ENCODE measurements around the gene ANKZF1.

Gene ANKZF1

DNA sequence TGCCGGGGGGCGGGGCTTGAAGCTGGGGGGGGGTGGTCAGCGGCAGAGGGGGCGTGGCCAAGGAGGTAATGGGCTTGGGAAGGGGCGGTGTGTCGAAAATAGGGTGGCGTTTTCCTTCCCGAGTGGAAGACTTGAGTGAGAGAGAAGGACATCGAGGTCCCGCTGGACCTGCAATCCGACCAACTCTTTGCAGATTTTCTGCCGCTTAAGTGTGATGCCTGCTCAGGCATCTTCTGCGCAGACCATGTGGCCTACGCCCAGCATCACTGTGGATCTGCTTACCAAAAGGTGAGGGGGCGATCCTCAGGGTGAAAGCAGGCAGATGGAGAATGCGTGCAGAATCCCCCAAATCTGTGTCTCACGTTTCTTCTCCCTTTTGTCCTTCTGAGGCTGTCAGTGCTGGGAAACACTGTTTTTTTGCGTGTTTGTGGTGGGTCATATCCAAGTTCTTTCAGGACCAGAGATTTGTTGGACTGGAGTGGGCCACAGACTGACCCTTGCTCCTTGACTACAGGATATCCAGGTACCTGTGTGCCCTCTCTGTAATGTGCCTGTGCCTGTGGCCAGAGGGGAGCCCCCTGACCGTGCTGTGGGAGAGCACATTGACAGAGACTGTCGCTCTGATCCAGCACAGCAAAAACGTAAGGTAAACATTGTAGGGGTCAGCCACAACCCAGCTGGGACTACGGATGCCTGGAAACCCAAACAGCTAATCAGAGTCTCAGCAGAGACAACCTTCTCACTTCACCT lies 22.3 kb upstream of the ANKZF1 start:
- no peak for DNase-seq (ENCODE audit: low read depth in 2 of 2)

DNA sequence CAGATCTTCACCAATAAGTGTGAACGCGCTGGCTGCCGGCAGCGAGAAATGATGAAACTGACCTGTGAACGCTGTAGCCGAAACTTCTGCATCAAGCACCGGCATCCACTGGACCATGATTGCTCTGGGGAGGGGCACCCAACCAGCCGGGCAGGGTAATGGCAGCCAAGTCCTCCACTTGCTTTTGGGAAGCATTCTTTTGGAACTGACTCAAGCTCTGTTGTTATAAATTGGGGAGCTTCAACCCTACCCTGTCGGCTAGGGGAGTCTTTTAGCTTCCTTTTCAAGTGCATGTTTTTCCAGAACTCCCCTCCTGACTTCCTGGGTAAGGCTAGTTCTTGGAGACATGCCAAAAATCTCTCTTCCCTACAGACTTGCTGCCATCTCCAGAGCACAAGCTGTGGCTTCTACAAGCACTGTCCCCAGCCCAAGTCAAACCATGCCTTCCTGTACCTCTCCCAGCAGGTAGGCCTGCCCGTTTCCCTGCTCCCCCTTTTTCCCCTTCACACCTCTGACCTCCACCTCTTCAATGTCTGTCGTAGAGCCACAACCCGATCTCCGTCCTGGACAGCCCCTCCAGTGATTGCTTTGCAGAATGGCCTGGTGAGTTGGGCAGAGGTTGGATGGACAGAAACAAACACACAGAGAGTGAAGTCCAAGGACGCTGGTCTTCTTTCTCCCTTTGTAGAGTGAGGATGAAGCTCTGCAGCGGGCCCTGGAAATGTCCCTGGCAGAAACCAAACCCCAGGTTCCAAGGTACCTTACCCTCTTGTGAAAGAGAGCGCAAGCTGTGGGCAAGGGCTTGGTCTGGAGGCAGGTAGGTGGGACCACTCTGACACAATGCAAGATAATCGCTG lies 21.5 kb upstream of the ANKZF1 start:
- DNase-seq (ENCODE audit: low read depth in 2 of 2) = no peak

DNA sequence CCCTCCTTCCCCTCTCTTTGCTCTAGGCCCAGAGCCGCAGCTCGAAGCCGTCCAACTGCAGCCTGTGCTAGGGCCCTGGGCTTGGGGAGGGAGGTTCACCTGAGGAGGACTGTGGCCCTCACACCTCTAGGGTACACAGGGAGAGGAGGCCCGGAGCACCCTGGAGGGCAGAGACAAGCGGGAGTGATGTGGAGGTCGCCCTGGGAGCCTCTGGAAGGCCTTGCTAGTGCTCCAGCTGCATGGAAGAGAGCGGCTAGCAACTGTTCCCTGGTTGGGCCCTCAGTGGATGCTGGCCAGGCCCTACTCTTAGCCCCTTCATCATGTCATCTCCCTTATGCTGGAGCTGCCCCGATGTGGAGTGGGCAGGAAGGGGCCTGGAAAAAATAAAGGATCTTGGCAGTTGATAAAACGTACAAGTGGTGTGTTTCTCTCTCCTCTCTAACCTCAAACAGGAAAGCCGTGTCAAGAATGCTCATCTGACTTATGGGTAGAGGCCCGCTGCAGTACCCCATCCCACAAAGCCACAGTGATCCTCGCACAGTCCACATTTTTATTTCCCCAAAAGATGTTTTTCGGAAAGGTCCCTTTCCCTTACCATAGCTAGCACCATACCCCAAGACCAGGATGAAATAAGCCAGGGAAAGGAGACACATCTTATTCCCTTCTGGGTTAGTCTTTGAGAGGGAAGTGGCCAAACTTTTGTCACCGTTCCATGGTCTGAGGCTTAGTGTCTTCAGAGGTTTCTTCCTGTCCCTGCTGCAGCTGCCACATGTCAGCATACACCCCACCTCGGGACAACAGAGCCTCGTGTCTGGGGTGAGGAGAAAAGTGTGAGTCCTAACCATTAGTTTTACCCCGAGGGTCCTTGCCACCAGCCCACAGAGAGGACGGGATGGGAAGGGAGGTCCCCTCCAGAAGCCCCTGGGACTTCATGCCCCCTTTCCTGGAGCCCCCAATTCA lies 20.1 kb upstream of the ANKZF1 start:
- no peak for DNase-seq (ENCODE audit: low read depth in 2 of 2)

DNA sequence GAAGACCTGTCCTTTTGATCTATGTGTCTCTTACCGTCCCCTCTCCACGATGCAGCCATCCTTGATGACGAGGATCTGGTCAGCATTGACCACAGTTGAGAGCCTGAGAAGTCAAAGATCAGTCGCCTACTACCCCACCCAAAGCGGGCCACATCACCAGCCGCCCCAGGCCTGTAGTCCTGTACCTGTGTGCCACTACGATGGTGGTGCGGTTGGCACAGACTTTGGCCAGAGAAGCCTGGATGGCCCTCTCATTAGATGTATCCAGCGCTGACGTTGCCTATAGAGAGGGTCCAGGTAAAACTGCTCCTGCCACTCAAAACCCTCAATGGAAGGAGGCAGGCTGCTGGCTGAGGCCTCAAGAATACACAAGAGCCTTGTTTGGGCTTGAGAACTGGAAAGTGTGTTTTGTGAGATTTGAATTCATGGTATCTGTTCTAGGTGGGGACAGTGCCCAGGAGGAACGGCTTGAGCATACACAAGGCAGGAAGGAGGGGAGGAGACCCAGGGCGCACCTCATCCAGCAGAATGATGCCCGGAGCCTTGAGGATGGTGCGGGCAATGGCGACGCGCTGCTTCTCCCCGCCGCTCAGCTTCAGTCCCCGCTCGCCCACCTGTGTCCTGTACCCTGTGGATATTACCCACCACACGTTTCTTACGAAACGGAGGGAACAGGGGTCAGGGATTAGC lies 19.3 kb upstream of the ANKZF1 start:
- no peak for DNase-seq (ENCODE audit: low read depth in 2 of 2)

DNA sequence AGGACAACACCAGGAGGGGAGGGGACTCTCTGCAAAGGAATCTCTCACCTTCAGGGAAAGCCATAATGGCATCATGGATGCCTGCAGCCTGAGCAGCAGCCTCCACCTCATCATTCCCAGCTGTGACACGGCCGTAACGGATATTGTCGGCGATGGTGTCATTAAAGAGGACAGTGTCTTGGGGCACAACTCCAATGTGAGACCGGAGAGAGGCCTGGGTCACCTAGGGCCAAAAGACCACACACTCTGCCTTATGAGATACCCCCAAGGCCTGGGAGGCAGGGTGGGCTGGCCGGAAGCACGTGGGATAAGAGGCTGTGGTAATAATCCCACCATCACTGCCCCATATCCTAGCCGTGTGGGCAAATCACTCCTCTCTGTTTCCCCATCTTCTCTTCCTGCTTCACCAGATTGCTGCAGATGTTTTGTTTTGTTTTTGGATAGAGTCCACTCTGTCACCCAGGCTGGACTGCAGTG lies 18.7 kb upstream of the ANKZF1 start:
- no peak for DNase-seq (ENCODE audit: low read depth in 2 of 2)

DNA sequence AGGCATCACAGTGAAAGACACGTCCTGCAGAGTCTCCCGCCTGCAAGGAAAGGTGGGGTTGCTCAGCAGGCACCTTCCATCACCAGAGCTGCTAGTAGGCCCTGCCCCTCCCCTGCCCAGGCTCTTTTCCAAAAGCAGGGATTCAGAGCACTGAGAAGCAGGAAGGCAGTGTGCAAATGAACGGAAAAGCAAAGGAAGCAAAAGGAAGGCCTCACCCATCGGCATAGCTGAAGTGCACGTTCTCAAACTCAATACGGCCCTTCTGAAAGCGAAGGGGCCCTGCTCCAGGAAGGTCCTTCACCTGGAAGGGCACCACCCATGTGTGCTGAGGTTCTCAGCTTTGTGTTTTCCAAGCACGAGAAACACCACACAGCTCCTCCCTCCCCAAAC lies 16.6 kb upstream of the ANKZF1 start:
- DNase-seq (ENCODE audit: low read depth in 2 of 2) = no peak

DNA sequence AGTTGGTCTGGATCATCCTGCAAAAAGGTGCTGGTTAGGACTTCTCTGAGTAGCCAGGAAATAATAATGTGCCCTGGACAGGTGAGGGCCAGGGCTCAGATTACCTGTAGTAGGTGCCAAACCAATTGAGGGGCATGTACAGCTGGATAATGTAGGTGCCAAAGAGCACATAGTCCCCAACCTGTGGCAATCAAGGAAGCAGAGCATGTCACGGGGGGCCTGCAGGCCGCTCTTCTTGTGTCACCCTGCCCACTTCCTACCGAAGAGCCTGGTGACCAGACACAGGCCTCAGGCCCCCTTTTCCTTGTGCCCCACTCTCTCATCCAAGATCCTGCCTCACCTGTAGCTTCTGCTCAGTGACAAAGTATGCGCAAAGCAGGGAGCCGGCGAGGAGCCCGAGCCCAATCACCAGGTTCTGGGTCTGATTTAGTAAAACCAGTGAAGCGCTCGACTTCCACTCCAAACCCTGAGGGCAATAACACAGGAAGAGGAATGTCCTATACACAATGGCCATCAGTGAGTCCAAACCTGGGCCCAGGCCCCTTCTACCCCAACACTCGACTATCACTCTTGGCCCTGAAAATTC lies 16.0 kb upstream of the ANKZF1 start:
- DNase-seq (ENCODE audit: low read depth in 2 of 2) = no peak

DNA sequence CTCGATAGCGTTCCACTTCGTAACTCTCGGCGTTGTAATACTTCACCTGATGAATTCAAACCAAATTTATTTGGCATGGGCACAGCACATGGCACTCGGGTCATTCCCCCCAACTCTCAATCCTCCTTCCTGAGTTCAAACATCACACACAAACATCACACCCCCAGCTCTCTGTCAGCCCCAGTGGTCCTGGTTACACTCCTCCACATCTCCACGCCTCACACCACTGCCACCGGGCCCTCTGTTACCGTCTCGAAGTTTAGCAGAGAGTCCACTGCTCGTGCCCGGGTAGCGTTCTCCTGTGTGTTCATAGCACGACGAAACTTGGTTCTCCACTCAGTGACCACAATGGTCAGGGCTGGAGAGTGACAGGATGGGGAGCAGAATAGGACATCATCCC lies 15.5 kb upstream of the ANKZF1 start:
- no peak for DNase-seq (ENCODE audit: low read depth in 2 of 2)

DNA sequence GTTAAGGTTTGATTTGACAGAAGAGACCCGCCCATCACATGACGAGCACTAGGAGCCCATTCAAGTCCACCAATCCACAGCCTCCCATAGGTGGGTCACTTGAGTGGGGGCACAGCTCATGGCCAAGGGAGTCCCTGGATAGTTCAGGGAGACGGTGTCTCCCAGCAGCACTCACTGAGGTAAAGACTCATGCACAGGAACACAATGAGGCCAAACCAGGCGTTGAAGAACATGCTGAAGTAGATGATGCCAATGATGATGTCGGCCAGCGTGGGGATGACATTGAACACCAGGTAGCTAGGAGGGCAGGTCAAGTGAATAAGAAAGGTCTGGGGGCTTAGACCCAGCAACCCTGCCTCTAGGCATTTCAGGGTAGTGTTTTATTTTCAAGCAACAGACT lies 14.8 kb upstream of the ANKZF1 start:
- DNase-seq (ENCODE audit: low read depth in 2 of 2) = no peak

DNA sequence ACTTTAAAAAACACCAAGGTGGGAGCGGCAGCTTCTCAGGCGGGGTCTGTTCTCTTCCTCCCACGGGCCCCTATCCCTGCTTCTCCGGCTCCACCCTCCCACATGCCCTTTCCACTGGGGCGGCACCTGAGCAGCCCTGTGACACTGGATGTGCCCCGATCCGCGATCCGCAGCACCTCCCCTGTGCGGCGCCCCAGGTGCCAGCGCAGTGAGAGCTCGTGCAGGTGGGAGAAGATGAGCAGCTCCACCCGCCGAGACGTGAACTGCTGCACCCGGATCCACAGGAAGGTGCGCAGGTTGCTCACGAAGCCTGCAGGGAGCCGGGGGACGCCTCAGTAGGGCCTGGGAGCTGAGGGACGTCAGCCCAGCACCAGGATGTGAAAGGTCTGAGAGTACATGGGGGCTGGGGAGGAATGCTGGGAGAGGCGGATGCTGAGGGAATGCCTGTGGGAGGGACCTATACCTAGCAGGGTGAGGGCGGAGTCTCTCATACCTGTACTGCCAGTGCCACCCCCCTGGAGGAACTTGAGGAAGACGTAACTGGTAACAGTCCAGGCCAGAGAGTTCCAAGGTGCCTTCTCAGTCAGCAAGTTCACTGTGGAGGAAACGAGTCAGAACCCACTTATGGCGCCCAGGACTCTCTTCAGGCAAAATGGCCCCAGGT lies 13.6 kb upstream of the ANKZF1 start:
- no peak for DNase-seq (ENCODE audit: low read depth in 2 of 2)

DNA sequence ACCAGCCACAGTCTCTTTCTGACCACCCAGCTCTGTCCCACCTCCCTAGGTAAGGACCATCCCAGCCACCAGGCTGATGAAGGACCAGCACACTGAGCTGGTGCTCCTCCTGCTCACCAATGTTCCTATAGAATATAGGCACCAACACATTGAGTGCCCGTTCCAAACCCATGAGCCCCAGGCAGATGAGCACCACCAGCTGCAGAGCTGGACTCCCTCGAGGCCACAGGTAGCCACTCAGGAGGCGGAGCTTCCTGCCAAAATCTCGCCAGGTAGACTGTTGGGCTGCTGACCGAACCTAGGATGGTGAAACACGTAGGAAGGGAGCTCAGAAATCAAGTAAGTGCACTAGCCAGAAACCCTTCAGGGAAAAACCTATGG lies 13.1 kb upstream of the ANKZF1 start:
- DNase-seq (ENCODE audit: low read depth in 2 of 2) = no peak

DNA sequence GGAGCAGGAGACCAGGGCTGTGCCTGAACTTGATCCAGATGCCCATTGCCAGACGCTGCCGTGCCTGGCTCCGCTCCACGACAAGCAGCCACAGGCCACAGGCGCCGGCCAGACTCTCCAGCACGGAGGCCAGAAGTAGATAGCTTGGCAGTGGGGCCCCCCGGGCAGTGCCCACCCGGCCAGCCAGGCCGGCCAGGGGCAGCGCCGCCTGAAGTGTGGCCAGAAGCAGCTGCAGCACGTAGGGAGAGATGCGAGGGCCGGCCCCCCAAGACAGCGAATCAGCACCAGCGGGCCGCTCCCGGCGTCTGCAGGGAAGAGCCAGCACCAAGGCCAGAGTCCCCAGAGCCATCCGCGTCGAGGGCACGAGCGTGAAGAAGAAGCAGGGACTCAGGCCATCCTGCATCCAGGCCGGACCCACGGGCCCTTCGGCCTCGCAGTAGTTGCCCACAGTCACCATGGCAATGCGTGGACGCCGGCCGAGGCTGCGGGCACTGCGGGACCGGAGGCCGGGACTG lies 11.3 kb upstream of the ANKZF1 start:
- DNase-seq (ENCODE audit: low read depth in 2 of 2) = no peak

DNA sequence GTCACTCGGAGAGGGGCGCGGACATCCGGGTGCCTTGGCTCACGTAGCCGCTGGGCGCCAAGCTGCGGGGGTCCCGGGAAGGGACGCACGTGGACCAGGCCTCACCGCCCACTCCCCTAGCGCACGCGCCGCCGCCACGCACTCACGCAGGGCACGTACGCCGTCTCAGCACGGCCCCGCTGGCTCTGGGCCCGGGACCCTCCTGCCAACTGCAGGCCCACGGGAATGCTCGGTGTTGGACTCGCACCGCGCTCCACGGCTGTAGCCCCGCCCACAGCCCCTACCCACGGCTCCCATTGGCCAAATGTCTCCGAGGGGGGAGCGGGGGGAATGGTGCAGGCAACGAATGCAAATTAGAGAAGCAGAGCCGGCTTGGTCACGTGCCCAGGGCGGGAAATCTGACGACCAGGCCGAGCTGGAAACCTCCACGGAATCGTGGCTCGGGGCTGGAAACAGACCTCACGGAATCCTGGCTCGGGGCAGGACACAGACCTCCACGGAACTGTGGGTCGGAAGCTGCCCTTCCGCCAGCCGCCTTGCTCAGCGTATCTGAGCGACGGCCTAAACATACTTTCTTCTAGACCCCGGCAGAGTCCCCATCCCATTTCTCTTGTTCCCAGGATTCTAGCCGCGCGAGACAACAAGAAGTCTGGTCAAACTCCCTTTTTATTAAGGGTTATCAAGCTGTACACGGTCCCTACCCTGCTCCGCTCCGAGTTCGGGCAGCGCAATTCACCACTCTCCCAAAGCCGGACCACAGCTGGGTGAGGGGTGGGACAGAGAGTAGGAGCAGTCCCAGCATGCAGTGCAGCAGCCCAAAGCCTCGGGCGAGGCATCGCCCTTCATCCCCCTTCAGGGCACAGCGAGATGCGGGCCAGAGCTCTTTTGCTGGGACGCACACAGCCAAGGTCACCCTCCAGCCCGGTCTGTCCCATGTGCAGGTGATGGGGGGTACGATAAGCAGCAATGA lies 10.6 kb upstream of the ANKZF1 start, which contains the start of gene ABCB6:
Gene ABCB6, minus strand, starts transcription at position 227 of the 970 bp plus-strand sequence. CDS start 285 bp downstream, outside the sequence.
- DNase-seq (ENCODE audit: low read depth in 2 of 2) = peak; percentile 54 to 79

DNA sequence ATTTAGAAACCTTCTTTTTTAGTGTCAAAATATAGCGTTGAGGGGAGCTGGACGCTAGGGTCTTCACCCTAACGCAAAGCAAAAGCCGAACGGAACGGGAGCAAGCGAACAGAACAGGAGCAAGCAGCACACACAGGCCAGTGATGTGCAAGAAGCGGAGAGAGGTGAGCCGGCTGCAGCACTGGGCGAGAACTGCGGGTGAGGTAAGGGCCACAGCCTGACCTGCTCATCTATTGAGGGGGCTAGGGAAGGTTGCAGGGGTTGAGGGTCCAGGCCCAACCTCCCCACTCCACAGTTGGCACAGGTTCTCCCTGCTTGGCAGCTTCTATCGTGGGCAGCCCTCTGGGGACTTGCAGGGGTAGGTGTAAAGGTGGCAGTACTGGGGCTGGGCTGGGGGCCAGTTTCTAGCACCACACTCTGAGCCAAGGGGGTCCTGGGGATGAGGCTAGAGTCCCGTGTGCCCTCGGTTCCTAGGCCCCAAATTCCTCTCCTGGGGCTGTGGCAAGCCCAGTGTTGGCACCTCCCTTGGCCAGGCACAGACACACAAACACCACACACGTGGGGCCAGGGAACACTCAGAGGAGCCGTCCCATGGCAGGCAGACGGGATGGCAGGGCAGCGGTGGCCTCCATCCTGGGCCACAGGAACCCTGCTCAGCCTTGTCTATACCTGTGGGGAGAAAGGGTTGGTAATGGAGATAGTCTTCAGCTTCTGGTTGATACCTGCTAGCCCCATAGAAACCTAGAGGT lies 9.6 kb upstream of the ANKZF1 start:
- DNase-seq (ENCODE audit: low read depth in 2 of 2) = no peak

DNA sequence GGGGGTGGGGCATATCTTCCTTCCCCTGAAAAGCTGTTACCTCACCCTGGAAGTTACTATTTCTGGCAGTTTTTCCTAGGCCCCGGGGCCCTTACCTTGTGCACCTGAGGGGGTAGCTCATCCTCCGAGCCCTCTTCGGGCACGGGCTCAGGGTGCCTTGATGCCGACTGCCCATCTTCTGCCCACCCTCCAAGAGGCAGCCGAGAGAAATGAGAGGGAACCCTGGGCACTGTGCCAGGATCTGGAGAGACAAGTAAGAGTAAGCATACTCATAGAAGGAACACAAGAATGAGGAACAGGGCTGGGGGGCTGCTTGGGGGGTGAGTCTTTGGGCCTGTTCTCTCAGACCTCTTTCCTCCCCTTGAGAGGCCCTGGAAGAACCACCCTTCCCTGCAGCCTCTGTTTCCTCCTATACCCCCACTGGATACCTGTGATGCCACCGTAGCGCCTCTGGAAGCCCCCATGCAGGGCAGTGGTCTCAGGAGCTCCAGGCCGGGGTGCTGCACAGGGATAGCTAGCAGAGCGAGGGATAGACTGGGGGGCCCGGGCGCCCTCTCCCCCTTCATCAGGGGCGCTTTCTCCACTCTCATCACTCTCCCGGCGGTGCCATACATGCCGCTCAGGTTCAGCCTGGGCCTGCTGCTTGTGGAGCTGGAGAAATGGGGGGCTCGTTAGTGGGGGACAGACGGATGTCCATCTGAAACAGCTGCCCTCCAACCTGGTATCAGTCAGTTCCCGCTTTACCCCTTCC lies 8.8 kb upstream of the ANKZF1 start:
- DNase-seq (ENCODE audit: low read depth in 2 of 2) = no peak

DNA sequence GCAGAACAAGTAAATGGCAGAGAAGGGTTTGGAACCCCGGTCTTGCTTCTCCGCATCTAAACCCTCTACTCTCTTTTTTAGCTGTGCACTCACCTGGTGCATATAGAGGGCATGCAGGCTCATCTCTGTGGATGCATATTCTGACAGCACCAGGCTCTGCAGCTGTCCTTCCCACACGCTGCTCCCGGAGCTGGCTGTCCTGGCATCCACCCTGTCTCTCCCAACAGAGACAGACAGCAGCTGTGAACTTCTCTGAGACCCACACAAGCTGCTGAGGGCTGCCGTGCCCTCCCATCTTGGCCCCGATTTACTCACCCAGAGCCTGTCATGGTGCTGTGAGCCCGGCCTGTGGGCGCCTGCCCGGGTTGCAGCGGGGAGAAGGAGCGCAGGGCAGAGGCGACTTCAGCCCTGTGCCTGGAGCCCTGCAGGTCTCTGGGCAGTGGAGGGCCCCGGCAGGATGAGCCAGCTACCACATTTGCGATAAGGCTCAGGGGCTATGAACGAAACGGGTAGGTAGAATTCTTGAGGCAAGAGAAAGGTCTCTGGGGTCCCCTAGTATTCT lies 7.6 kb upstream of the ANKZF1 start:
- DNase-seq (ENCODE audit: low read depth in 2 of 2) = no peak

All from stimulated activated CD8-positive, alpha-beta memory T cell treated with anti-CD3 and anti-CD28 coated beads, Interleukin-2, amount 100 ng/mL, for 1 hour (primary cell).